Fibroblast of skin of back (primary cell): ENCODE data around the gene SNRNP35.
"Not testable (repeated sequence)": the region's sequence is repeated elsewhere in the genome, so short reads cannot be mapped to it uniquely, and the experiment has no call there.

Experiments used
- DNase-seq: peaks from one replicate; pipeline ENCODE4 v3.0.0-alpha.2; 2013

The SNRNP35 gene

GRCh38 chr12:123449249-123449733, 8.6 kb upstream of the SNRNP35 start:
- DNase-seq: no peak

GRCh38 chr12:123449856-123450255, 8.1 kb upstream of the SNRNP35 start:
- DNase-seq: peak; percentile 10

GRCh38 chr12:123450636-123451035, 7.3 kb upstream of the SNRNP35 start:
- DNase-seq: no peak

GRCh38 chr12:123452276-123452550, 5.7 kb upstream of the SNRNP35 start:
- DNase-seq: not testable (repeated sequence)

GRCh38 chr12:123453165-123453564, 4.8 kb upstream of the SNRNP35 start:
- DNase-seq: no peak

- DNase-seq: not testable (repeated sequence)
Observed at GRCh38 chr12:123463174-123463573, 5.2 kb downstream of the SNRNP35 start.

GRCh38 chr12:123465084-123465483, 7.1 kb downstream of the SNRNP35 start:
- no peak for DNase-seq

- DNase-seq: no peak
Observed at GRCh38 chr12:123468786-123469185, 10.8 kb downstream of the SNRNP35 start.

- DNase-seq: no peak
Observed at GRCh38 chr12:123469978-123470377, 12.0 kb downstream of the SNRNP35 start.

GRCh38 chr12:123471374-123472068, 13.6 kb downstream of the SNRNP35 start:
- DNase-seq: no peak

GRCh38 chr12:123472438-123472849, 14.5 kb downstream of the SNRNP35 start:
- no peak for DNase-seq

GRCh38 chr12:123474485-123475245, 16.7 kb downstream of the SNRNP35 start:
- no peak for DNase-seq

GRCh38 chr12:123475246-123475703, 17.3 kb downstream of the SNRNP35 start:
- no peak for DNase-seq

- DNase-seq: no peak
Observed at GRCh38 chr12:123478069-123478468, 20.1 kb downstream of the SNRNP35 start.

GRCh38 chr12:123478762-123479161, 20.8 kb downstream of the SNRNP35 start:
- DNase-seq: peak; percentile 63

GRCh38 chr12:123479442-123480180, 21.7 kb downstream of the SNRNP35 start:
- DNase-seq: no peak

GRCh38 chr12:123481251-123481650, 23.3 kb downstream of the SNRNP35 start:
- DNase-seq: not testable (repeated sequence)

- no peak for DNase-seq
Observed at GRCh38 chr12:123482876-123483275, 24.9 kb downstream of the SNRNP35 start.

- no peak for DNase-seq
Observed at GRCh38 chr12:123483602-123484248, 25.8 kb downstream of the SNRNP35 start.

- DNase-seq: no peak
Observed at GRCh38 chr12:123485756-123486155, 27.8 kb downstream of the SNRNP35 start.

- no peak for DNase-seq
Observed at GRCh38 chr12:123487428-123487827, 29.5 kb downstream of the SNRNP35 start.

GRCh38 chr12:123488539-123489230, 30.7 kb downstream of the SNRNP35 start:
- no peak for DNase-seq
